Left lung (tissue), 10 donors: Measurements from ENCODE around the gene BBX. TPM values are rescaled to one million over a fixed set of nuclear protein-coding genes. Genes with fewer than 3 reads are reported as not detected.

ENCODE experiments used
- ATAC-seq: fragments of 200-7000 bp; cut with Tn5 transposase; one replicate; pipeline ENCODE4 v1.9.1; 2020; ENCODE audit warnings: moderate library complexity
- DNase-seq, 4 donors: peaks; one replicate each; pipeline ENCODE4 v3.0.0-alpha.2; 2013 to 2020
- H3K27ac ChIP-seq, 2 donors: fragments of 200-600 bp; sonication (generic) in 1 of 2; one replicate each; pipeline versions ENCODE4 v1.5.0 to v1.8.0; 2020 to 2021
- H3K27me3 ChIP-seq, 2 donors: fragments of 200-600 bp; sonication (generic) in 1 of 2; one replicate each; pipeline versions ENCODE4 v1.5.0 to v1.8.0; 2020 to 2021
- H3K36me3 ChIP-seq, 2 donors: fragments of 200-600 bp; sonication (generic) in 1 of 2; one replicate each; pipeline versions ENCODE4 v1.5.0 to v1.8.0; 2020 to 2021
- H3K4me1 ChIP-seq, 2 donors: fragments of 200-600 bp; one replicate each; pipeline ENCODE4 v1.8.0; 2021
- H3K4me3 ChIP-seq, 2 donors: fragments of 200-600 bp; sonication (generic) in 1 of 2; one replicate each; pipeline versions ENCODE4 v1.5.0 to v1.8.0; 2020 to 2021; ENCODE audit warnings: mild to moderate bottlenecking in 1 of 2
- H3K9me3 ChIP-seq, 2 donors: fragments of 200-600 bp; sonication (generic) in 1 of 2; one replicate each; pipeline versions ENCODE4 v1.5.0 to v1.8.0; 2020 to 2021
- intact Hi-C, 2 donors: fragments of 100-400 bp; cut with DNase I; formaldehyde crosslinking; loops; one replicate each; pipeline versions ENCODE4 v1.11.2 to v1.14.2; 2022
- polyA plus RNA-seq, 6 donors: library from polyadenylated mRNA; unstranded; fragments of 120-200 nt; gene quantifications; one replicate each; pipeline ENCODE4 v1.2.1, GENCODE V29; 2013; ENCODE audit not compliant: insufficient read length in 6 of 6
- total RNA-seq, 2 donors: library from RNA; stranded (reverse); fragmentation: NEBNext Ultra II Directional; extraction: Animal tissue kit (Norgen Biotek cat#: 25700); gene quantifications; one replicate each; pipeline ENCODE4 v1.2.1, GENCODE V29; 2021
- TF ChIP-seq, protein P1 (sequence below), 2 donors: fragments of 200-600 bp; sonication (generic) in 1 of 2; IDR thresholded peaks; one replicate each; pipeline versions ENCODE4 v1.5.0 to v1.8.0; 2021; ENCODE audit warnings: antibody characterized with exemption in 2 of 2
- donor health status: DM: no; HTN: yes; CAD: no.
- donor health status: DM: no; HTN: no; CAD: no.

Gene BBX
- total and polyA plus RNA-seq, 8 donors, result 43.0 to 67.1 (median 53.3) TPM

- intact Hi-C loops, result no loop called here
- Histone ChIP-seq H3K27me3 (no peaks in the 10 kb centered on the region), H3K27ac (no peak overlapping the region), H3K36me3 (no peaks in the 10 kb centered on the region), H3K4me3 (no peak overlapping the region), H3K9me3 (no peaks in the 10 kb centered on the region), H3K4me1 (no peaks in the 10 kb centered on the region)
- DNase-seq, result no peak
- ATAC-seq, result no peak
- TF ChIP-seq, protein P1, sequence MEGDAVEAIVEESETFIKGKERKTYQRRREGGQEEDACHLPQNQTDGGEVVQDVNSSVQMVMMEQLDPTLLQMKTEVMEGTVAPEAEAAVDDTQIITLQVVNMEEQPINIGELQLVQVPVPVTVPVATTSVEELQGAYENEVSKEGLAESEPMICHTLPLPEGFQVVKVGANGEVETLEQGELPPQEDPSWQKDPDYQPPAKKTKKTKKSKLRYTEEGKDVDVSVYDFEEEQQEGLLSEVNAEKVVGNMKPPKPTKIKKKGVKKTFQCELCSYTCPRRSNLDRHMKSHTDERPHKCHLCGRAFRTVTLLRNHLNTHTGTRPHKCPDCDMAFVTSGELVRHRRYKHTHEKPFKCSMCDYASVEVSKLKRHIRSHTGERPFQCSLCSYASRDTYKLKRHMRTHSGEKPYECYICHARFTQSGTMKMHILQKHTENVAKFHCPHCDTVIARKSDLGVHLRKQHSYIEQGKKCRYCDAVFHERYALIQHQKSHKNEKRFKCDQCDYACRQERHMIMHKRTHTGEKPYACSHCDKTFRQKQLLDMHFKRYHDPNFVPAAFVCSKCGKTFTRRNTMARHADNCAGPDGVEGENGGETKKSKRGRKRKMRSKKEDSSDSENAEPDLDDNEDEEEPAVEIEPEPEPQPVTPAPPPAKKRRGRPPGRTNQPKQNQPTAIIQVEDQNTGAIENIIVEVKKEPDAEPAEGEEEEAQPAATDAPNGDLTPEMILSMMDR (IDR thresholded peaks at IDR 0.05), result no peak
Observed at GRCh38 chr3:107857854-107858253, 335.1 kb downstream of the BBX start.

GRCh38 chr3:107858876-107859275 is 336.1 kb downstream of the BBX start:
- DNase-seq (no peak), ATAC-seq (no peak)
- intact Hi-C loops, result no loop called here
- no peaks in the 10 kb centered on the region for H3K4me1 ChIP-seq
- H3K27me3 ChIP-seq, result no peaks in the 10 kb centered on the region
- TF ChIP-seq, protein P1 (IDR thresholded peaks at IDR 0.05), result no peak
- no peak overlapping the region for H3K4me3 ChIP-seq
- no peaks in the 10 kb centered on the region for H3K36me3 ChIP-seq
- no peaks in the 10 kb centered on the region for H3K9me3 ChIP-seq
- H3K27ac ChIP-seq, result no peak overlapping the region

Other genes starting within 250 kb of the BBX start
- not detected for gene CCDC54, start 145.5 kb upstream of the BBX start, total RNA-seq
- gene CCDC54, start 145.5 kb upstream of the BBX start, polyA plus RNA-seq, result under 1 TPM in 4 of 6 donors, not detected in 2; 0.13 to 0.18 (median 0.15) TPM